Bronchial epithelial cell (primary cell): ENCODE measurements around the gene M1AP. TPM values are rescaled to one million over a fixed set of nuclear protein-coding genes. Genes with fewer than 3 reads are reported as not detected.

Experiments
- DNase-seq: peaks from one replicate; pipeline ENCODE4 v3.0.0-alpha.2; 2010; ENCODE audit warnings: low read depth
- FAIRE-seq: peaks from 2 replicates; lab custom pipeline; 2011; peaks lifted over from hg19 to GRCh38; lab: Jason Lieb, UNC
- H3K27me3 ChIP-seq: 2 replicates; pipeline ENCODE4 v1.5.1; 2011; ENCODE audit warnings: low read length; ENCODE audit not compliant: control insufficient read depth, insufficient read depth
- H3K36me3 ChIP-seq: 2 replicates; pipeline ENCODE4 v1.5.1; 2011; ENCODE audit warnings: low read length; ENCODE audit not compliant: control insufficient read depth, insufficient read depth
- H3K4me3 ChIP-seq: 2 replicates; pipeline ENCODE4 v1.5.1; 2011; ENCODE audit warnings: mild to moderate bottlenecking, low read depth, low read length, control low read depth
- CTCF ChIP-seq: IDR thresholded peaks from 2 replicates; pipeline ENCODE4 v1.5.1; 2011; ENCODE audit warnings: mild to moderate bottlenecking, moderate library complexity, low read length, control low read depth, inconsistent platforms; ENCODE audit not compliant: insufficient read depth, severe bottlenecking
- total RNA-seq: library from RNA; depleted of rRNA; stranded (reverse); fragments of >200 nt; gene quantifications from 2 replicates; pipeline ENCODE4 v1.2.1, GENCODE V29; 2014

M1AP gene
- total RNA-seq, 1 donor from 2014 or later: 0.53 TPM

GRCh38 chr2:74551942-74552913 is 95.9 kb downstream of the M1AP start:
- no peaks in the 10 kb centered on the region for H3K36me3 ChIP-seq
- FAIRE-seq: no peak
- no peak for TF ChIP-seq CTCF
- H3K4me3 ChIP-seq: no peak overlapping the region
- DNase-seq: no peak
- no peaks in the 10 kb centered on the region for H3K27me3 ChIP-seq

- no peaks in the 10 kb centered on the region for H3K36me3 ChIP-seq
- FAIRE-seq (no peak), DNase-seq (no peak)
- no peak for TF ChIP-seq CTCF
- H3K27me3 ChIP-seq: no peaks in the 10 kb centered on the region
- no peak overlapping the region for H3K4me3 ChIP-seq
Observed at GRCh38 chr2:74551530-74551929, 96.6 kb downstream of the M1AP start.

GRCh38 chr2:74550231-74550630 is 97.9 kb downstream of the M1AP start:
- Histone ChIP-seq H3K36me3 (no peaks in the 10 kb centered on the region), H3K4me3 (no peak overlapping the region), H3K27me3 (no peaks in the 10 kb centered on the region)
- no peak for TF ChIP-seq CTCF
- DNase-seq (no peak), FAIRE-seq (no peak)

DNA sequence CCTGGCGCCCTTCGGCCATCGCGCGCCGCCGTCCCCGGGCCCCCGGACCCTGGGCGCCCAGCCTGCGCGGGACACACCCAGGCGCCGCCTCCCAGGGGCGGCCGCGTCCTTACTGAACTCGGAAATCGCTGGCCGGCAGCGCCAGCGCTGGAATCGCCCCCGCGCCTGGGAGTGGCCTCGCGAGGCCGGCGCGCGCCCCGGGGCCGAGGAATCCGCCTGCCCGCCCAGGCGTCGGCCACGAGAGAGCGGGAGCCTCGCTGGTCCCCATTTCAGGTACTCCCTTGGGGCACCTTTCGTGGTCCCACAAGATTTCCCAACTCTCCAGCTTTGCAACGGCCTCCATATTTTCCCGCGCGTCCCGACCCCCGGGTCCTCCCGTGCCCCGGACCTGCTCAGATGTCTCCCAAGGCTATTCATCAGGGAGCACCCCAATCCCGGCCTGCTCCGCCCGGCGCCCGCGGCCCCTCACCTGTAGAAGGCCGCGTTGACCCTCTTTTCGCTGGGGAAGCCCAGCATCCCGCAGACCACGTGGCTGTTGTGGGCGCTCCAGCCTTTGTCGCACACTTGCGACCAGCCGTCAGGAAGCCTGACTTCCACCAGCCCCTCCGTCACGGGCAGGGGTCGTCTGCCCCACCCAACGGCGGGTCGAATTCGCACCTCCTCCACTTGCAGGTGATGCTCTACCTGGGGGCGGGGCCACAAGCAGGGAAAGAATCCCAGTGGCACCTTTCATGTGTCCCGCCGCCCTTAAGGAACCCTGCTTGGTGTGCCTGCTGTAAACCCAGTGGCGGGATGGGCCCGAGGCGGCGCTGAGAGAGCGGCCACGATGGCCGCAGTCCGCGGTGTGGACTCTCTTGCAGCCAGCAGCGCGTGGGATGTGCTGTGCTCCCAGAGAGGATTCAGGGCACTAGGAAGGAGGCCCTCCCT is 99.0 kb downstream of the M1AP start:
- Histone ChIP-seq H3K4me3 (peak overlapping the region; percentile 52), H3K27me3 (no peaks in the 10 kb centered on the region), H3K36me3 (no peaks in the 10 kb centered on the region)
- no peak for FAIRE-seq
- peak; percentile 40 for DNase-seq
- TF ChIP-seq CTCF: no peak

GRCh38 chr2:74548285-74548899 is 99.7 kb downstream of the M1AP start:
- peak overlapping the region; percentile 52 for H3K4me3 ChIP-seq
- FAIRE-seq: no peak
- no peak for DNase-seq

More at GRCh38 chr2:74548285-74548899, 99.7 kb downstream of the M1AP start:
- no peaks in the 10 kb centered on the region for H3K36me3 ChIP-seq
- no peak for TF ChIP-seq CTCF
- H3K27me3 ChIP-seq: no peaks in the 10 kb centered on the region
